Fibroblast of pulmonary artery (primary cell): Measurements from ENCODE around the gene NQO2.
"Not testable (repeated sequence)": the region's sequence is repeated elsewhere in the genome, so short reads cannot be mapped to it uniquely, and the experiment has no call there.

Source experiments
- DNase-seq: peaks from one replicate; pipeline ENCODE4 v3.0.0-alpha.2; 2010; ENCODE audit warnings: low read depth
- H3K4me3 ChIP-seq: replicated peaks from 2 replicates; pipeline ENCODE4 v1.5.1; 2011; ENCODE audit warnings: low read depth, mild to moderate bottlenecking, control low read depth, low read length, moderate library complexity
- TF ChIP-seq, protein P1 (sequence below): IDR thresholded peaks from 2 replicates; pipeline ENCODE4 v1.5.1; 2011; ENCODE audit warnings: mild to moderate bottlenecking, control low read depth, low read length, inconsistent platforms; ENCODE audit errors: missing control alignments

NQO2 gene

DNA sequence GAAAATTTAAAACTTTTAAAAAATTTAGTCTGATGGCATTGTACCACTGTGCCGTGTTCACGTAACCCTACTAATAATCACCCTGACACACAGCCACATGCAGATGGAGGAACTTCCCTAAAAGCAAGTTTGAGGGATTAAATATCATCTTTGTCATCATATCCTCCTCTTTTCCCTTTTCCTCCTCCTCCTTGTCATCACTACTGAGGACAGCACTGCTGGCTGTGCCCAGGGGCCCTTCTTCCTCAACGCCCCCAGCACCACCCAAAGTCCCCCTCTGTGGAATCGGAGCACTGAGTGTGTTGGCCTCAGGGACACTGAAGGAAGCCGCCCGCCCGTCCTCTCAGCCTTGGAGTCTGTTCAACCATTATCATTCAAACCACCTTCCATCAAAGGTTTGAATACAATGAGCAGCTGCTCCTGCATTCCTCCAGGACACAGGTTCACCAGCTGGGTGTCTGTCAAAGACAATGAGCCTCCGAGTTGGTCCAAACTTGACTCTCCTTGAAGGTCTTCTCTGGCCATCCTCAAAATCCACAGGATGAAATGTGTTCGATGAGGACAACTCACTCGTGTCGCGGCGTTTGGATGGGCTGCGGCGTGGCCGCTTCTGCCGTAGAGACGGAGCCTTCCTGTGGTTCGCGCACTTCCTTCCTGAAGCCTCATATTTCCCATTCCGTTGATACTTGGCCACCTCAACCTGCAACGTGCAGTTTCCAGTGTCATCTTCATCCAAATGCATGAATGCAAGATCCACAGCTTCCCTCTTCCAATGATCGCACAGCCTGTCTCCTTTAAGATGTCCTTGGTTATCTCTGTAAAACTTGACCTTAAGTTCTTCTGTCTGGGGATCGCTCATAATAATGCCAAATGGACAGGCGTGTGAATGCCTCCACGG, 23.3 kb downstream of the NQO2 start:
- DNase-seq = no peak
- TF ChIP-seq, protein P1, sequence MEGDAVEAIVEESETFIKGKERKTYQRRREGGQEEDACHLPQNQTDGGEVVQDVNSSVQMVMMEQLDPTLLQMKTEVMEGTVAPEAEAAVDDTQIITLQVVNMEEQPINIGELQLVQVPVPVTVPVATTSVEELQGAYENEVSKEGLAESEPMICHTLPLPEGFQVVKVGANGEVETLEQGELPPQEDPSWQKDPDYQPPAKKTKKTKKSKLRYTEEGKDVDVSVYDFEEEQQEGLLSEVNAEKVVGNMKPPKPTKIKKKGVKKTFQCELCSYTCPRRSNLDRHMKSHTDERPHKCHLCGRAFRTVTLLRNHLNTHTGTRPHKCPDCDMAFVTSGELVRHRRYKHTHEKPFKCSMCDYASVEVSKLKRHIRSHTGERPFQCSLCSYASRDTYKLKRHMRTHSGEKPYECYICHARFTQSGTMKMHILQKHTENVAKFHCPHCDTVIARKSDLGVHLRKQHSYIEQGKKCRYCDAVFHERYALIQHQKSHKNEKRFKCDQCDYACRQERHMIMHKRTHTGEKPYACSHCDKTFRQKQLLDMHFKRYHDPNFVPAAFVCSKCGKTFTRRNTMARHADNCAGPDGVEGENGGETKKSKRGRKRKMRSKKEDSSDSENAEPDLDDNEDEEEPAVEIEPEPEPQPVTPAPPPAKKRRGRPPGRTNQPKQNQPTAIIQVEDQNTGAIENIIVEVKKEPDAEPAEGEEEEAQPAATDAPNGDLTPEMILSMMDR = no peak
- H3K4me3 ChIP-seq = peak overlapping the region; percentile 27

DNA sequence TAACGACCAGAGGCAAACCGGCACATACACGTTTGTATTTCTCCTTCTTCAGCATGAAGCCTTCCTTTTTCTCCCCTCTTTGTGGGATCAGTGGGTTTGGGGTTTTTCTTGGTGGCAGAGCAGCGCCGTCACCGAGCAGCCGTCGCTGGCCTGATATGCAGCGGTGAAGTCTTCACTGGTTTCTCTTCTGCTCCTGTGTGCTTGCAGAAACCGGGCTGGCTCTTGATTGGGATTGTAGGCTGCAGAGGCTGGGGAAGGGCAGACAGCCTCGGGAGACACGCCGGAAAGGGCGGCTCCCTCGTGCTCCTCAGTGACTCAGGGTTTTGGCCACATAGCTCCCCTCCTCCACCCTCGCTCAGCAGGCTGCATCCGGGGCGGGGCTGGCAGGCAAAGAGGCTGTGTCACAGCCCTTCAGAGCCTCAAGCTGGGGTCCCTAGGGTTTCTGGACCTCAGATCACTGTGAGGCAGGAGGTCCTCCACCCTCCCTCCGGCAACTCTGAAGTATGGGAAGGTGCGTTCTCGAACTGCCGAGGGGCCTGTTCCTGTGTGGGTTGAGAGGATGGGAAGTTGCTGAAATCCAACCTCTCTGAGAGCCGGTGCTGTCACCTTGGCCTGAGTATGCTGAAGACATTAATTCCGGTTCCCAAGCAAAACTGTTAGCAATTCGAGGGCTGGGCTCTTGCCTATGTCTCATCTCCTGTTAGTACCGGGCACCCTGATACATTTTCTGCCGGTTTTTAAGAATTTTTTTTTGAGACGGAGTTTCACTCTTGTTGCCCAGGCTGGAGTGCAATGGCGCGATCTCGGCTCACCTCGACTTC, 24.2 kb downstream of the NQO2 start:
- H3K4me3 ChIP-seq = peak overlapping the region; percentile 27
- TF ChIP-seq, protein P1 = no peak
- DNase-seq = peak; percentile 93

DNA sequence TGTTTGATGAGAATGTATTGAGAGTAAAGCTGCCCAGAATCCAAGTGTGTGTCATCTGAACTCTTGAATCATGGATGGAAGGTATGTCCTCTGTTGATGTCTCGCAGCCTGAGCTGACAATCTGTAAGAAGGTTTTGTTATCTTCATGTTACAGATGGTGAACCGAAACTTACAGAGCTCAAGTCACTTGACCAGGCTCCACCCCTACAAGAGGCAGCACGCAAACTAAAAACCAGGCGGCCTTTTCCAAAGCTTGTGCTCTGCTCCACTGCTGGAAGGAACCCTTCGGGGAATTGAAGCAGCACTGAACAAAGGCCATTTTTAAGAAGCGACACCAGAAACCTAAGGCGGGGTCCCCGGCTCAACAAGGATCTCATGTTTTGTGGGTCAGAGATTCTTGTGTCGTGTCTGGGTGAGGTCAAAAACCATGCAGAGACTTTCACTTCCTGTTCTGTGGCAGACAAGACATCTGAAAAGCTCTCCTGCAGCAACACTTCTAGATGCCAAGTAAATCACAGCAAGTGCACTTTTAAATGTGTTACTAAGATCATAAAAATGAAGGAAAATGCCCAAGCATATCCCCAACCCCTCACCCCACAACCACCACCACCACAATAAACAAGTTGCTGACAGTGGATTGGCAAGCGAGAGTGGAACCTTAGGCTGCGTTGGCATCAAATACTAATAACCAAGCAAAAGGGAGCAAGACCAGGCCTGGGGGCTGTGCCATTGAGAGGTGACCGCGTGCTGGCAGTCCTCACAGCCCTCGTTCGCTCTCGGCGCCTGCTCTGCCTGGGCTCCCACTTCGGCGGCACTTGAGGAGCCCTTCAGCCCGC, 27.3 kb downstream of the NQO2 start:
- H3K4me3 ChIP-seq = no peak overlapping the region

DNA sequence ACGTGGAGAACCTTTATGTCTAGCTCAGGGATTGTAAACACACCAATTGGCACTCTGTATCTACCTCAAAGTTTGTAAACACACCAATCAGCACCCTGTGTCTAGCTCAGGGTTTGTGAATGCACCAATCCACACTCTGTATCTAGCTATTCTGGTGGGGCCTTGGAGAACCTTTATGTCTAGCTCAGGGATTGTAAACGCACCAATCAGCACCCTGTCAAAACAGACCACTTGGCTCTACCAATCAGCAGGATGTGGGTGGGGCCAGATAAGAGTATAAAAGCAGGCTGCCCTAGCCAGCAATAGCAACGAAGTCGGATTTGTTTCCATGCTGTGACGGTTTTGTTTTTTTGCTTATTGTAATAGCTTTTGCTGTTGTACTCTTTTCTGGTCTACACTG, 28.5 kb downstream of the NQO2 start:
- not testable (repeated sequence) for H3K4me3 ChIP-seq, DNase-seq

More for the DNA sequence above, 27.3 kb downstream of the NQO2 start:
- TF ChIP-seq, protein P1 = no peak
- DNase-seq = no peak

DNA sequence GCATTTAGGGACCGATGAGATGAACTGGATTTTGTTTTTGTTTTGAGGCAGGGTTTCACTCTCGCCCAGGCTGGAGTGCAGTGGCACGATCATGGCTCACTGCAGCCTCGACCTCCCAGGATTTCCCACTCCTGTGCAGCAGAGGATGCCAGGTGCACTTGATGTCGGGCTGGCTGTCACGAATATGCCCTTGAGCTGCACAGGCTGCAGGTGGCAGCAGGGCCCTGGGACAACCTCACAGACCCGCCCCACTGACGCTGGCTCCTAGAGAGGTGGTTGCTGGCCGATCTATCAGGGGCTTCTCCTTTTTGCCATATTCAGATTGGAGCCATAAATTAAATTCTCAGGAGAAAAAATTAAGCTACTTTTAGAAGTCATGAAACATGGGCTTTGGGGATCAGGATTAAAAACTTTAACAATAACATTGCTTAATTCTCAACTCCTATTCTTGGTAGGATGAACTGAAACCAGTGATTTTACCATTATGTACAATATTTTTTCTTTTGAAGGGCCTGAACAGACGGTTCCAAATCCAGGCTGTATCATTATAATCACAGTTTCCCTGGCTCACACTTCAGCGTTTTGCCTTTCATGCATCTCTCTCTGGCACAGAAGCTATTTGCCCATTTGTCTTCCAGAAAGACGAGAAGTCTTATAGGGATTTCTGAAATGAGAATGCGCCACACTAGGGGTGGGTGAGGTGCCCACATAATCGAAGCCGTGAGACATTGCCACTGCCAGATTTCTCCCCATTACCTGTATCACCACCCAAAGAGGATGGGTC, 32.4 kb downstream of the NQO2 start:
- no peak overlapping the region for H3K4me3 ChIP-seq
- no peak for DNase-seq
- TF ChIP-seq, protein P1 = no peak

DNA sequence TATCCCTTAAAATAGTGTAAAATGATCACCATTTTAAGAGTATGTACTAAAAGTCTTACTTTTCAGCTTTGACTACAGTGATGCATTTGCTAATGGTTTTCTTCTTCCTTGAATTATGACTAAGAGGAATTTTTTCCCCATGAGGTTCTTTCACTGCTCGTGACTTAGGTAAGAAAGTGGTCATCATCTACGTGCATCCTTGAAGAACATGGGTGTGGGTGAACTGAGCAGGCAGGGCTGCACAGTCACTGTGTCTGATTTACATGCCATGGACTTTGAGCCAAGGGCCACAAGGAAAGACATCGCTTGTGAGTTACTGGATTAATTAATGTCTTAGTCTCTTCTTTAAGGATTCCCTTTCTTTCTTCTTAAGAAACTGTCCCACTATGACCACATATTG, 33.3 kb downstream of the NQO2 start:
- no peak overlapping the region for H3K4me3 ChIP-seq
- peak; percentile 17 for DNase-seq
- TF ChIP-seq, protein P1 = no peak
